Measurements from ENCODE around the gene EEF1A2.

EEF1A2 gene

GRCh38 chr20:63500151-63500901 is 1.4 kb upstream of the EEF1A2 start:
- no peak for DNase-seq (ENCODE audit: low read depth in 2 of 2)

GRCh38 chr20:63499338-63499969 is 571 bp upstream of the EEF1A2 start:
- no peak for DNase-seq (ENCODE audit: low read depth in 2 of 2)

GRCh38 chr20:63497946-63498935 is 642 bp downstream of the EEF1A2 start:
- no peak for DNase-seq (ENCODE audit: low read depth in 2 of 2)

GRCh38 chr20:63497138-63497945 is 1.5 kb downstream of the EEF1A2 start:
- no peak for DNase-seq (ENCODE audit: low read depth in 2 of 2)

GRCh38 chr20:63496596-63497120 is 2.2 kb downstream of the EEF1A2 start:
- no peak for DNase-seq (ENCODE audit: low read depth in 2 of 2)

GRCh38 chr20:63495741-63496595 is 2.9 kb downstream of the EEF1A2 start:
- peak; percentile 67 to 74 for DNase-seq (ENCODE audit: low read depth in 2 of 2)

GRCh38 chr20:63495167-63495720 is 3.6 kb downstream of the EEF1A2 start:
- no peak for DNase-seq (ENCODE audit: low read depth in 2 of 2)

GRCh38 chr20:63494420-63495166 is 4.3 kb downstream of the EEF1A2 start:
- no peak for DNase-seq (ENCODE audit: low read depth in 2 of 2)

GRCh38 chr20:63494084-63494419 is 4.8 kb downstream of the EEF1A2 start:
- DNase-seq (ENCODE audit: low read depth in 2 of 2): no peak

GRCh38 chr20:63493563-63494020 is 5.3 kb downstream of the EEF1A2 start:
- no peak for DNase-seq (ENCODE audit: low read depth in 2 of 2)

- no peak for DNase-seq (ENCODE audit: low read depth in 2 of 2)
Observed at GRCh38 chr20:63492982-63493381, 5.9 kb downstream of the EEF1A2 start.

GRCh38 chr20:63492518-63492917 is 6.4 kb downstream of the EEF1A2 start:
- DNase-seq (ENCODE audit: low read depth in 2 of 2): no peak

GRCh38 chr20:63491635-63492230 is 7.2 kb downstream of the EEF1A2 start:
- DNase-seq (ENCODE audit: low read depth in 2 of 2): no peak

GRCh38 chr20:63491078-63491477 is 7.8 kb downstream of the EEF1A2 start:
- no peak for DNase-seq (ENCODE audit: low read depth in 2 of 2)

GRCh38 chr20:63490416-63490815 is 8.5 kb downstream of the EEF1A2 start:
- no peak for DNase-seq (ENCODE audit: low read depth in 2 of 2)

GRCh38 chr20:63488315-63489251 is 10.3 kb downstream of the EEF1A2 start:
- DNase-seq (ENCODE audit: low read depth in 2 of 2): no peak

GRCh38 chr20:63487781-63488241 is 11.1 kb downstream of the EEF1A2 start:
- no peak for DNase-seq (ENCODE audit: low read depth in 2 of 2)
